ENCODE measurements around the gene CCDC40. TPM values are rescaled to one million over a fixed set of nuclear protein-coding genes. Genes with fewer than 3 reads are reported as not detected.

The CCDC40 gene
- total RNA-seq, 1 donor = 6.9 TPM

DNA sequence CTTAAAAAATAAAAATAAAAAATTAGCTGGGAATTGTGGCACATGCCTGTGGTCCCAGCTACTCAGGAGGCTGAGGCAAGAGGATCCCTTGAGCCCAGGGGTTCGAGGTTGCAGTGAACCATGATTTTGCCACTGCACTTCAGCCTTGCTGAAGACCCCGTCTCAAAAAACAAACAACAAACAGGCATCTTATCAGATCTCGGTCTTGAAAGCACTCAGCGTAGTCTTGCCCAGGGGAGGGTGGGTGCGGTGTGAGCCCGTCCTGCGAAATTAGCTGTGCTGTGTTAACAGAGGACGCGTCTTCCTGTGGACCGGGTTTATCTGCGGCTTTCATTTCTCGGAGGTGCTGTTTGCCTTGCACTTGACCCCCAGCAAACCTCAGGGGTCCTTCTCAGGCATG lies 70.3 kb downstream of the CCDC40 start:
- no peak for DNase-seq (ENCODE audit: low read depth)
- TF ChIP-seq, protein P1, sequence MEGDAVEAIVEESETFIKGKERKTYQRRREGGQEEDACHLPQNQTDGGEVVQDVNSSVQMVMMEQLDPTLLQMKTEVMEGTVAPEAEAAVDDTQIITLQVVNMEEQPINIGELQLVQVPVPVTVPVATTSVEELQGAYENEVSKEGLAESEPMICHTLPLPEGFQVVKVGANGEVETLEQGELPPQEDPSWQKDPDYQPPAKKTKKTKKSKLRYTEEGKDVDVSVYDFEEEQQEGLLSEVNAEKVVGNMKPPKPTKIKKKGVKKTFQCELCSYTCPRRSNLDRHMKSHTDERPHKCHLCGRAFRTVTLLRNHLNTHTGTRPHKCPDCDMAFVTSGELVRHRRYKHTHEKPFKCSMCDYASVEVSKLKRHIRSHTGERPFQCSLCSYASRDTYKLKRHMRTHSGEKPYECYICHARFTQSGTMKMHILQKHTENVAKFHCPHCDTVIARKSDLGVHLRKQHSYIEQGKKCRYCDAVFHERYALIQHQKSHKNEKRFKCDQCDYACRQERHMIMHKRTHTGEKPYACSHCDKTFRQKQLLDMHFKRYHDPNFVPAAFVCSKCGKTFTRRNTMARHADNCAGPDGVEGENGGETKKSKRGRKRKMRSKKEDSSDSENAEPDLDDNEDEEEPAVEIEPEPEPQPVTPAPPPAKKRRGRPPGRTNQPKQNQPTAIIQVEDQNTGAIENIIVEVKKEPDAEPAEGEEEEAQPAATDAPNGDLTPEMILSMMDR (IDR thresholded peaks at IDR 0.05; ENCODE audit: insufficient read depth, low read depth, low read length) = no peak
- no peak overlapping the region for H3K4me3 ChIP-seq (ENCODE audit: low read depth, low read length)

GRCh38 chr17:80107231-80108021 lies 71.0 kb downstream of the CCDC40 start:
- no peak for DNase-seq (ENCODE audit: low read depth)
- TF ChIP-seq, protein P1 (IDR thresholded peaks at IDR 0.05; ENCODE audit: insufficient read depth, low read depth, low read length) = no peak
- H3K4me3 ChIP-seq (ENCODE audit: low read depth, low read length) = no peak overlapping the region

GRCh38 chr17:80108036-80108971 lies 71.9 kb downstream of the CCDC40 start:
- no peak for DNase-seq (ENCODE audit: low read depth)
- TF ChIP-seq, protein P1 (IDR thresholded peaks at IDR 0.05; ENCODE audit: insufficient read depth, low read depth, low read length) = no peak
- H3K4me3 ChIP-seq (ENCODE audit: low read depth, low read length) = no peak overlapping the region

DNA sequence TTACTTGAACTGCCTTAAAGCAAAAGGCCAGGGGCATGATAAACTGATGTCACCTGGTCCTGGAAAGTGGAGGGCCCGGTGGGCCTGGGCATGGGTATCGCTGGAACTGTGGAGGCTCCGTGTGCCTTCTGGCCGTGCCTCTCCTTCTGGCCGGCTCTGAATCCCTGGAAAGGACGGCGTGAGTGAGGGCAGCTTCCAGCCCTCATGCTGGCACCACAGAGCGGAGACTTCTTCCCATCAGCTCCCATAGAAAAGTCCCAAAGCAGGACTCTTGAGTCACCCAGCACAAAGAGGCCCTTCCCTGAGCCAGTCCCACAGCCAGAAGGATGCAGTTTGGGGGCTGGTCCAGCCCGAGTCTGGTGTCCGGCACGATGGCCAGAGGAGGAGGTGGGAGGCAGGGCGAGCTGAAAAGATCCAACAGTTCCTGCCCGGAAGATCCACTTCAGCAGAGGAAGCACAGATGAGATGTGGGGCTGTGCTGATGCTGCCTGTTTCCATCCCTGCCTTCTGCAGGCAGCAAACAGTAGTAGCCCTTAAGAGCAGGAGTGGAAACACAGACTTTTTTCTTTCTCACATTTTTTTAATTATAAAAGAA lies 72.7 kb downstream of the CCDC40 start:
- no peak for DNase-seq (ENCODE audit: low read depth)
- H3K4me3 ChIP-seq (ENCODE audit: low read depth, low read length) = no peak overlapping the region
- TF ChIP-seq, protein P1 (IDR thresholded peaks at IDR 0.05; ENCODE audit: insufficient read depth, low read depth, low read length) = no peak

DNA sequence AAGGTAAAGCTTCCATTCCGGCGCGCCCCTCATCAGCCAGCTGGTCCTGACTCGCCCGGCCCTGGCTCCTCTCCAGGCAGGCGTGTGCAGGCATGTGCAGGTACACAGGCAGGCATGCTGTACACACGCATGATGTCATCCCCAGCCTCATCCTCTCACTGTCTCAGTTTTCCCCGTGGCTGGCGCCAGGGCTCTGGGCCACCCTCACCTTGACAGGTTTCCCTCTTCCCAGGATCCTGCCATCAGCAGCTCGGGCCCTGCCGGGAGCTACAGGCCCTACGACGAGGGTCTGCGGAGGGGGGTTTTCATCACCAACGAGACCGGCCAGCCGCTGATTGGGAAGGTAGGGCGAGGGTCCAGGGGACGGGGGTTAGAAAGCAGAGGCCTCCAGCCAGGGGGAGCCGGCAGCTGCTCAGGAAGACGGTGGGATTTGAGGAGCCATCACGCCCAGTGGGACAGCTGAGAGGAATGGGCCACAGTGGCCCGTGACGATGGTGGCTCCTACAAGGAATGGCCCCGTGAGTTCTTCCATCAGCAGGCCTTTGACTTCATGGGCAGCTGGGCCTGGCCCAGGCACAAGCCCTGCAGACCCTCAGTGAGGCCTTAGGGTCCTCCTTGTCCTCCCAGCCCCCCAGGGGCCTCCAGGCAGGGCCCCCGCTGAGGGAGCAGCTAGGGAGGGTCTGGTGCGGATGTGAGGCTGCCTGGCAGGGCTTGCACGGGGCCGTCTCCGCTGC lies 73.4 kb downstream of the CCDC40 start:
- no peak for DNase-seq (ENCODE audit: low read depth)
- H3K4me3 ChIP-seq (ENCODE audit: low read depth, low read length) = no peak overlapping the region
- TF ChIP-seq, protein P1 (IDR thresholded peaks at IDR 0.05; ENCODE audit: insufficient read depth, low read depth, low read length) = no peak

DNA sequence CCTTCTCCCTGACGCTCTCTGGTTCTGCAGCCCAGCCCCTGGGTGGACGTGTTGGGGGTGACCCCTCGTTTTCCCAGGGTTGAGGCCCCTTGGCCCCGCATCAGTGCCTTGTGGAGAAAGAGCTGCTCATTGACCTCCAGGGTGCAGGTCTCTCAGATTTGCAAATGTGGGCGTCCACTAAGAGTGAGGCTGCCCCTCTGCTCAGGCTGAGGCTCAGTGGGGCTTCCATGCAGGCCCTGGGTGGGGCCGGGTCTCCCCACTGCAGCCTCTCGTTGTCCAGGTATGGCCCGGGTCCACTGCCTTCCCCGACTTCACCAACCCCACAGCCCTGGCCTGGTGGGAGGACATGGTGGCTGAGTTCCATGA lies 74.0 kb downstream of the CCDC40 start:
- H3K4me3 ChIP-seq (ENCODE audit: low read depth, low read length) = no peak overlapping the region
- TF ChIP-seq, protein P1 (IDR thresholded peaks at IDR 0.05; ENCODE audit: insufficient read depth, low read depth, low read length) = no peak
- DNase-seq (ENCODE audit: low read depth) = no peak

Measured in fibroblast of villous mesenchyme (primary cell).